ENCODE results near the gene ZNF423. TPM values are rescaled to one million over a fixed set of nuclear protein-coding genes. Genes with fewer than 3 reads are reported as not detected.

Gene ZNF423
- polyA plus RNA-seq, 1 of the 3 experiments (the other 2 are of a cell fraction) = 1.2 TPM

DNA sequence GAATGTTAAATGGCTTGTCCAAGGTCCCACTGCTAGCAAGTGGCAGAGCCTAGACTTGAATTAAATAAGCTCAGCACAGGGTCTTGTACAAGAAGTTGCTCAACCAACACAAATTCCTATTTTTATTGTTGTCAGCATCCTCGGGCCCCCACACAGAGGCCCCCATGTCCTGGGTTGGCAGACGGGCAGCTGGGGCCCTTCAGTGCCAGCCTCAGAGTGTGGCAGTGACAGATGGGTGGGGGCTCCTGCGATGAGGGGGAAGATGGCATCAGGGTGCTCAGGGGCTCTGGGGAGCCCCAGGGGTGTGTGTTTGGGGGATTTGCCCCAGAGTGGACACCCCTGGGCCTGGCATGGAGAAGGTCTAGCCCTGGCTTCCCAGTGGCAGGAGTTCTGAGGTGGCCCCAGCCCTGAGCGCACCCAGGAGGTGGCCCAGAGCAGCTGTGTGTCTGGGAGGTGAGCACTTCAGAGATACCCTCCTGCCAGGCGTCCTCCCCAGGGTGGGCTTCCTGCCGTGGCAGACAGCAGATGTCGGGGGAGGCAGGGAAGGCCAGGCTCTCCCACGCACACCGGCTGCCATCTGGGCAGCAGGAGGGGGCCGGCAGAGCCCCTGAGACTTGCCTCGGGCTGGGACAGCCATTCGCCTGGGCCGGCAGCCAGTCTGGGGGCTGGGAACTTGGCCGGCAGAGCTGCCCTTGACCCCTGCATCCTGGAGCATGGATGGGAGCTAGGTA lies 331.5 kb downstream of the ZNF423 start:
- ChIA-PET CTCF (interaction anchor here (0.7 to 4.5 kb wide), 15 partner anchors 8 to 369 kb away, joined by 3 to 25 read pairs (median 3); no protein-coding TSS in a partner anchor), POLR2A (interaction anchor here (0.8 to 2.0 kb wide), 5 partner anchors 10 to 333 kb away, joined by 3 to 8 read pairs (median 3); no protein-coding TSS in a partner anchor)
- Histone ChIP-seq H2AFZ (ENCODE audit: low read depth) (no peak overlapping the region), H3K4me2 (no peak overlapping the region), H3K27ac (ENCODE audit: low read depth in 2 of 2, low read length in 1 of 2) (peak overlapping the region in 1 of 2 experiments; percentile 98; a peak in 2 of 4 replicates), H3K4me1 (ENCODE audit: control insufficient read depth in 1 of 2, insufficient read depth in 2 of 2, low read depth in 1 of 2, low read length in 1 of 2) (peaks cover 9 to 80% of the 10 kb centered on the region in 2 experiments; a peak in 3 of 4 replicates), H3F3A (replicated peaks; ENCODE audit: insufficient read depth) (no peaks in the 10 kb centered on the region), H4K20me1 (ENCODE audit: insufficient read depth) (no peaks in the 10 kb centered on the region), H3K9ac (no peak overlapping the region), H3K4me3 (ENCODE audit: low read depth in 2 of 2, low read length in 1 of 2) (no peak overlapping the region), H3K9me2 (no peaks in the 10 kb centered on the region), H3K9me3 (no peaks in the 10 kb centered on the region), H3K79me2 (ENCODE audit: insufficient read depth) (no peaks in the 10 kb centered on the region), H3K36me3 (replicated peaks in 1 of 2; ENCODE audit: control insufficient read depth in 1 of 2, insufficient read depth in 2 of 2, low read length in 1 of 2) (no peaks in the 10 kb centered on the region), H3K27me3 (ENCODE audit: insufficient read depth) (no peaks in the 10 kb centered on the region)
- DNase-seq = peak; percentile 92
- 28% methylated on average over 3 of the region's 14 CpGs for WGBS (ENCODE audit: low lambda C conversion rate)
- TF ChIP-seq, protein P1, sequence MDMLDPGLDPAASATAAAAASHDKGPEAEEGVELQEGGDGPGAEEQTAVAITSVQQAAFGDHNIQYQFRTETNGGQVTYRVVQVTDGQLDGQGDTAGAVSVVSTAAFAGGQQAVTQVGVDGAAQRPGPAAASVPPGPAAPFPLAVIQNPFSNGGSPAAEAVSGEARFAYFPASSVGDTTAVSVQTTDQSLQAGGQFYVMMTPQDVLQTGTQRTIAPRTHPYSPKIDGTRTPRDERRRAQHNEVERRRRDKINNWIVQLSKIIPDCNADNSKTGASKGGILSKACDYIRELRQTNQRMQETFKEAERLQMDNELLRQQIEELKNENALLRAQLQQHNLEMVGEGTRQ (IDR thresholded peaks at IDR 0.05; ENCODE audit: borderline replicate concordance, low read depth, low read length) = no peak
- no peak for TF ChIP-seq FOSL2 (IDR thresholded peaks at IDR 0.05; ENCODE audit: borderline replicate concordance, low read depth)
- TF ChIP-seq NRF1 (IDR thresholded peaks at IDR 0.05; ENCODE audit: low read depth, low read length) = no peak
- TF ChIP-seq MEF2A (IDR thresholded peaks at IDR 0.05; ENCODE audit: borderline replicate concordance, low read depth) = no peak
- no peak for TF ChIP-seq ZBTB33 (IDR thresholded peaks at IDR 0.05; ENCODE audit: borderline replicate concordance, low read depth)
- TF ChIP-seq, protein P2, sequence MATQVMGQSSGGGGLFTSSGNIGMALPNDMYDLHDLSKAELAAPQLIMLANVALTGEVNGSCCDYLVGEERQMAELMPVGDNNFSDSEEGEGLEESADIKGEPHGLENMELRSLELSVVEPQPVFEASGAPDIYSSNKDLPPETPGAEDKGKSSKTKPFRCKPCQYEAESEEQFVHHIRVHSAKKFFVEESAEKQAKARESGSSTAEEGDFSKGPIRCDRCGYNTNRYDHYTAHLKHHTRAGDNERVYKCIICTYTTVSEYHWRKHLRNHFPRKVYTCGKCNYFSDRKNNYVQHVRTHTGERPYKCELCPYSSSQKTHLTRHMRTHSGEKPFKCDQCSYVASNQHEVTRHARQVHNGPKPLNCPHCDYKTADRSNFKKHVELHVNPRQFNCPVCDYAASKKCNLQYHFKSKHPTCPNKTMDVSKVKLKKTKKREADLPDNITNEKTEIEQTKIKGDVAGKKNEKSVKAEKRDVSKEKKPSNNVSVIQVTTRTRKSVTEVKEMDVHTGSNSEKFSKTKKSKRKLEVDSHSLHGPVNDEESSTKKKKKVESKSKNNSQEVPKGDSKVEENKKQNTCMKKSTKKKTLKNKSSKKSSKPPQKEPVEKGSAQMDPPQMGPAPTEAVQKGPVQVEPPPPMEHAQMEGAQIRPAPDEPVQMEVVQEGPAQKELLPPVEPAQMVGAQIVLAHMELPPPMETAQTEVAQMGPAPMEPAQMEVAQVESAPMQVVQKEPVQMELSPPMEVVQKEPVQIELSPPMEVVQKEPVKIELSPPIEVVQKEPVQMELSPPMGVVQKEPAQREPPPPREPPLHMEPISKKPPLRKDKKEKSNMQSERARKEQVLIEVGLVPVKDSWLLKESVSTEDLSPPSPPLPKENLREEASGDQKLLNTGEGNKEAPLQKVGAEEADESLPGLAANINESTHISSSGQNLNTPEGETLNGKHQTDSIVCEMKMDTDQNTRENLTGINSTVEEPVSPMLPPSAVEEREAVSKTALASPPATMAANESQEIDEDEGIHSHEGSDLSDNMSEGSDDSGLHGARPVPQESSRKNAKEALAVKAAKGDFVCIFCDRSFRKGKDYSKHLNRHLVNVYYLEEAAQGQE (IDR thresholded peaks at IDR 0.05; ENCODE audit: low read depth, low read length) = no peak
- peak; percentile 70; the same call in 1 of the 2 replicates for TF ChIP-seq GATA2 (CRISPR knock-in tag; IDR thresholded peaks at IDR 0.05)
- TF ChIP-seq EP300 (IDR thresholded peaks at IDR 0.05; ENCODE audit: borderline replicate concordance in 1 of 2, low read depth in 1 of 2, low read length in 1 of 2) = peak in 1 of 2 experiments; percentile 85; a peak in 2 of 4 replicates
- TF ChIP-seq RFX5 (IDR thresholded peaks at IDR 0.05; ENCODE audit: low read length) = no peak
- TF ChIP-seq, protein P3, sequence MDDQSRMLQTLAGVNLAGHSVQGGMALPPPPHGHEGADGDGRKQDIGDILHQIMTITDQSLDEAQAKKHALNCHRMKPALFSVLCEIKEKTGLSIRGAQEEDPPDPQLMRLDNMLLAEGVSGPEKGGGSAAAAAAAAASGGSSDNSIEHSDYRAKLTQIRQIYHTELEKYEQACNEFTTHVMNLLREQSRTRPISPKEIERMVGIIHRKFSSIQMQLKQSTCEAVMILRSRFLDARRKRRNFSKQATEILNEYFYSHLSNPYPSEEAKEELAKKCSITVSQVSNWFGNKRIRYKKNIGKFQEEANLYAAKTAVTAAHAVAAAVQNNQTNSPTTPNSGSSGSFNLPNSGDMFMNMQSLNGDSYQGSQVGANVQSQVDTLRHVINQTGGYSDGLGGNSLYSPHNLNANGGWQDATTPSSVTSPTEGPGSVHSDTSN (IDR thresholded peaks at IDR 0.05) = no peak
- no peak for TF ChIP-seq EZH2phosphoT487 (IDR thresholded peaks at IDR 0.05; ENCODE audit: borderline replicate concordance, low read depth)
- no peak for TF ChIP-seq GABPA (IDR thresholded peaks at IDR 0.05; ENCODE audit: low read depth)
- no peak for TF ChIP-seq TAF1 (IDR thresholded peaks at IDR 0.05; ENCODE audit: borderline replicate concordance, low read depth, low read length)
- peak; percentile 34; the same call in 1 of the 2 replicates for TF ChIP-seq TCF12 (IDR thresholded peaks at IDR 0.05)
- no peak for TF ChIP-seq RXRA (IDR thresholded peaks at IDR 0.05; ENCODE audit: borderline replicate concordance, low read depth)
- 0 out of 2 replicates have a peak, but pooled peaks have one; percentile 1 for TF ChIP-seq RAD21 (IDR thresholded peaks at IDR 0.05; ENCODE audit: low read length)
- no peak for TF ChIP-seq TEAD4 (IDR thresholded peaks at IDR 0.05; ENCODE audit: borderline replicate concordance, insufficient read depth)
- TF ChIP-seq FOXJ3 (CRISPR knock-in tag; IDR thresholded peaks at IDR 0.05) = peak; percentile 90
- TF ChIP-seq, protein P4, sequence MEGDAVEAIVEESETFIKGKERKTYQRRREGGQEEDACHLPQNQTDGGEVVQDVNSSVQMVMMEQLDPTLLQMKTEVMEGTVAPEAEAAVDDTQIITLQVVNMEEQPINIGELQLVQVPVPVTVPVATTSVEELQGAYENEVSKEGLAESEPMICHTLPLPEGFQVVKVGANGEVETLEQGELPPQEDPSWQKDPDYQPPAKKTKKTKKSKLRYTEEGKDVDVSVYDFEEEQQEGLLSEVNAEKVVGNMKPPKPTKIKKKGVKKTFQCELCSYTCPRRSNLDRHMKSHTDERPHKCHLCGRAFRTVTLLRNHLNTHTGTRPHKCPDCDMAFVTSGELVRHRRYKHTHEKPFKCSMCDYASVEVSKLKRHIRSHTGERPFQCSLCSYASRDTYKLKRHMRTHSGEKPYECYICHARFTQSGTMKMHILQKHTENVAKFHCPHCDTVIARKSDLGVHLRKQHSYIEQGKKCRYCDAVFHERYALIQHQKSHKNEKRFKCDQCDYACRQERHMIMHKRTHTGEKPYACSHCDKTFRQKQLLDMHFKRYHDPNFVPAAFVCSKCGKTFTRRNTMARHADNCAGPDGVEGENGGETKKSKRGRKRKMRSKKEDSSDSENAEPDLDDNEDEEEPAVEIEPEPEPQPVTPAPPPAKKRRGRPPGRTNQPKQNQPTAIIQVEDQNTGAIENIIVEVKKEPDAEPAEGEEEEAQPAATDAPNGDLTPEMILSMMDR (IDR thresholded peaks at IDR 0.05) = no peak
- no peak for TF ChIP-seq SMC3 (IDR thresholded peaks at IDR 0.05; ENCODE audit: low read depth, low read length)
- TF ChIP-seq FOXM1 (IDR thresholded peaks at IDR 0.05; ENCODE audit: low read depth) = no peak
- no peak for TF ChIP-seq SIN3A (IDR thresholded peaks at IDR 0.05; ENCODE audit: borderline replicate concordance, low read depth, low read length)
- TF ChIP-seq RCOR1 (IDR thresholded peaks at IDR 0.05; ENCODE audit: low read length) = no peak; the same call in 1 of the 2 replicates
